ENCODE results near the gene PON3.

DNA sequence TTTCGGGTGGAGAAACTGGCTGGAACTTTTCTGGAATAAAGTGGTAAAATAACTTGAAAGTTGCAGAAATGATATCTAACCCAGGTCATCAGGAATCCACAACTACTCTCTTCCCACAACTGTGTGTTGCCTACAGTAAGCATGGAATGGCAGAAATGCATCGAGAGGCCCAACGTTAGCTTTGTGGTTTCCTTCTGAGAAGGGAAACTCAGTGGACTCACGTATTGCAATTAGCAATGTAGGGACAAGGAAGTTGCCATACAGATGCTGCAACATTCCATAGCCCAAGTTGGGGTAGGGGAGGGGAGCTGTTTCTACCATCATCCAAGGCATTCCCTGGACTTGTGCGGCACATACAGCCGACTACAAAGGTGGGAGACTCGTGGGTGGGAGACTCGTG is 73.8 kb downstream of the PON3 start:
- TF ChIP-seq YY1 (IDR thresholded peaks at IDR 0.05; ENCODE audit: insufficient read depth, insufficient read length) (no peak), SUZ12 (IDR thresholded peaks at IDR 0.05; ENCODE audit: extremely low read depth, insufficient read depth, insufficient read length) (no peak)
